WI38 (cell line): ENCODE results near the gene PID1.
"Not testable (repeated sequence)": the region's sequence is repeated elsewhere in the genome, so short reads cannot be mapped to it uniquely, and the experiment has no call there.

Experiments used
- H3K4me3 ChIP-seq: 2 replicates; pipeline ENCODE4 v1.5.1; 2011; ENCODE audit warnings: low read depth, mild to moderate bottlenecking, control low read depth, low read length
- TF ChIP-seq, protein P1 (sequence below): IDR thresholded peaks from 2 replicates; pipeline ENCODE4 v1.5.1; 2012; ENCODE audit warnings: low read depth, mild to moderate bottlenecking, control low read depth, low read length

PID1 gene

DNA sequence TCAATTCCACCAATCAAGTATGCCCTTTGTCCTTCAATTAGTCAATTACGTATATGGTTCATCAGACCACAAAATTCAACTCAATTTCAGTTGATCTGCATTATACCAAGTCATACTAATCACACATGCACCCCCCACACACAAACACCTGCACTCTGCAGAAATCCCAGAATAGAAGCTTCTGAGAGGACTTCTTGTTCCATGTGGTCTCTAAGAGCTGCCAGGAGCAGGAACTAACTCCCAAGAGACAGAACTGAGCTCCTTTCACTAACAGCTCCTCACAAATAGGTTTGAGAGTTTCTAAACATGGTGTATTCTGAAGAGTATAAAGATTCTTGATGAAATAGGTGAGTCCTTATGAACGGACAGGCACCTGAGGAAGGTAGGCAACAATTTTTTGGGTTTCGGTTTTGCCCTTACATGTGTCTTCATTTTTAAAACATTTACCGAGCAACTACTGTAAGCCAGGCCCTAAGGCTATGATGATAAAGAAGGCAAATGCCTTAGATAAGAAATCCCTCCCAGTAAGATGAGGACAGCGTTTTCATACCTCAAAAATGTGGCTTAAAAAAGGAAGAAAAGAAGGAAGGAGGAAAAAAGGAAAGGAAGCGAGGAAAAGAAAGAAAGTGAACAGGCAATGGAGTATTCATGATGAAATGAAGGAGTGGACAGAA lies 183.1 kb downstream of the PID1 start:
- H3K4me3 ChIP-seq, result no peak overlapping the region
- TF ChIP-seq, protein P1, sequence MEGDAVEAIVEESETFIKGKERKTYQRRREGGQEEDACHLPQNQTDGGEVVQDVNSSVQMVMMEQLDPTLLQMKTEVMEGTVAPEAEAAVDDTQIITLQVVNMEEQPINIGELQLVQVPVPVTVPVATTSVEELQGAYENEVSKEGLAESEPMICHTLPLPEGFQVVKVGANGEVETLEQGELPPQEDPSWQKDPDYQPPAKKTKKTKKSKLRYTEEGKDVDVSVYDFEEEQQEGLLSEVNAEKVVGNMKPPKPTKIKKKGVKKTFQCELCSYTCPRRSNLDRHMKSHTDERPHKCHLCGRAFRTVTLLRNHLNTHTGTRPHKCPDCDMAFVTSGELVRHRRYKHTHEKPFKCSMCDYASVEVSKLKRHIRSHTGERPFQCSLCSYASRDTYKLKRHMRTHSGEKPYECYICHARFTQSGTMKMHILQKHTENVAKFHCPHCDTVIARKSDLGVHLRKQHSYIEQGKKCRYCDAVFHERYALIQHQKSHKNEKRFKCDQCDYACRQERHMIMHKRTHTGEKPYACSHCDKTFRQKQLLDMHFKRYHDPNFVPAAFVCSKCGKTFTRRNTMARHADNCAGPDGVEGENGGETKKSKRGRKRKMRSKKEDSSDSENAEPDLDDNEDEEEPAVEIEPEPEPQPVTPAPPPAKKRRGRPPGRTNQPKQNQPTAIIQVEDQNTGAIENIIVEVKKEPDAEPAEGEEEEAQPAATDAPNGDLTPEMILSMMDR, result no peak

DNA sequence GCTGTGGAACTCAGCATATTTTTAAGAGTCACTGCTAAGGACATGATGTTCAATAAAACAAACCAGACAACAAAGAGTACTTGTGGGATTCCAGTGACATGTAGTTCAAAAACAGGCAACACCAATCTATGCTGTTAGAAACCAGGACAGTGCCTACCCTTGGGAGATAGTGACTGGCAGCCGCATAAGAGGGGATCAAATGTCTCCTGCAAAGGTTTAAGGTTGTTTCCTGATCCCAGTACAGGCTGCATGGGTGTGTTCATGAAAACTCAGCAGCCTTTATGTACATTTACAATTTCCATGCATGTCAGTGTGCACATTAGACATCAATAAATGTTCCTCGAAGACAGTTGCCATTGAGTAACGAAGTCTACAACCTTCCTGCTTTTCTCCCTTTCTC lies 183.8 kb downstream of the PID1 start:
- TF ChIP-seq, protein P1, result no peak
- H3K4me3 ChIP-seq, result no peak overlapping the region

DNA sequence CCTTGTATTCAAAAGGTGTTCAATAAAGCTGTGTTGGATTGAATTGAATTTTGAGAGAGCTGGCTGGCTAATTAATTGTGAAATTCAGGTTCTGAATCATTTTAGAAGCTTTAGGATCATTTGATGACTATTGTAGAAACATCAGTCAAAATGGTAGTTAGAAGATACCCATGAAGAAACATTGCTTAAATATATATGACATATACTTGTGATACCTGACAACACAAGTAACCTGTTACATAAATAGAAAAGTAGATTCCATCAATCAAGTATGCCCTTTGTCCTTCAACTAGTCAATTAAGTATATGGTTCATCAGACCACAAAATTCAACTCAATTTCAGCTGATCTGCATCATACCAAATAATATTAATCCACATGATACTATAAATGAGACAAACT lies 185.6 kb downstream of the PID1 start:
- H3K4me3 ChIP-seq, result no peak overlapping the region
- TF ChIP-seq, protein P1, result no peak

DNA sequence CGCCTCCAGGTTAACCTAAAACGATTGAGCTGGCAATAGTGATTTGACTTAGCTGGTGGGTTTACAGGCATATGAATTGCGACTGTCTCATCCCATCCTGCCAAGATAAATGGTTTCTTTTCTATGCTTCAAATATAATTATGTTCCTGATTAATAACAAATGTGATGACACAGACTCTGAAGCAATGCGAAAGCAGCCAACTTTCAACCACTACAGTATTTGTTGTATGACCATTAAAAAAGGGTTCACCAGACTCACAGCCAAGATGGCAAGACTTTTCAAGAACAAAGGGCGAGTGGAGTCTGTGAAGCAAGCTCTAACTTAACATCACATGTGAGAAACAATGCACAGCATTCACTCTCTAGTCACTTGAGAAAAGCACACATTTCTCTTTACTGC lies 186.6 kb downstream of the PID1 start:
- H3K4me3 ChIP-seq, result no peak overlapping the region
- TF ChIP-seq, protein P1, result no peak

DNA sequence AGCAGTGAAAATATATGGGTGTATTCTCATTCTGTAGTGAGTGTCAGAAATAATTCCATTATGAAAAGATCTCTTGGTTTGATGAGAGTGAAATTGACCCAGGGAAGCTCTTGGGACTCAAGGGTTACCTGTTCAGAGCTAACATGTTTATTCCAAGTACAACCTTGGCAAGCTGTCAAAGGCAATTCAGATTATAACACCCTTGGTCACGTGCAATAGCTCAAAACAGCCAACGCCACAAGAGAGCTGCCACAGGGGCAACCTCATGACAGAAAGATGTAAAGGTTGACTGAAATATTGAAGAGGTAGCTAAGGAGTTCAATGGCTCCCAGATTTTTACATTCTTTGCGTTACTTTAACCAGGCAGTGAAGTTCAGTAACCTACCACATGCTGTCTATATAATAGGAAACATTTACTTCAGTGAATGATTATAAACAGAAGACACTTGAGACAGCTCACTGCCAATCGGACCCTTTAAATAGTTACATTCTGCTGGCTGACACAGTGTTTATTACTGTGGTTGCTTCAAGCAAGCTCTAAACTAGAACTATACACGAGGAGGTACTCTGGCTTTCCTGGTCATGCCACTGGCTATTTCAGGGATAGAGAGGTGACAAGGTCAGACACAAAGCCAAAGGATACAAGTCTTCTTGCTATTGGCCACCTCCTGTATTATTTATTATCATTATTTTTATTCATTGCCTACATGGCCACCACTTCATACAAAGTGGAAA lies 187.3 kb downstream of the PID1 start:
- no peak overlapping the region for H3K4me3 ChIP-seq
- TF ChIP-seq, protein P1, result no peak

DNA sequence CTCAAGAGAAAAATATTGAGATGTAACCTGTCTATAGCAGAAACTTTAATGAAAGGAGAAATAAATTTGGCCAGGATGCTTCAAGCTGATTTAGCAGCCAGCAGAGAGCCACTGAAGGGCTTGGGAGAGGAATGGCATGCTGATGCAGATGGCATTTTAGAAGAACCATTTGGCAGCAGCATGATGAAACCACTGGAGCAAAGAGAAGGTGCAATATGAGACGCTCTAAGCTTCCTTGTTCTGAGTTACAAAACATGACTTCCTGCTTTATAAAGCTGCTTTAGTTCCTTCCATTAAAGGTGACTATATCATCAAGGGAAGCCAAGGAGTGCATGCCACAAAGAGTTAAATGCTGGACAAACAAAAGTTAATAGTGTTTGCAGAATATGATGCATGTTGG lies 189.7 kb downstream of the PID1 start:
- TF ChIP-seq, protein P1, result no peak
- H3K4me3 ChIP-seq, result no peak overlapping the region

DNA sequence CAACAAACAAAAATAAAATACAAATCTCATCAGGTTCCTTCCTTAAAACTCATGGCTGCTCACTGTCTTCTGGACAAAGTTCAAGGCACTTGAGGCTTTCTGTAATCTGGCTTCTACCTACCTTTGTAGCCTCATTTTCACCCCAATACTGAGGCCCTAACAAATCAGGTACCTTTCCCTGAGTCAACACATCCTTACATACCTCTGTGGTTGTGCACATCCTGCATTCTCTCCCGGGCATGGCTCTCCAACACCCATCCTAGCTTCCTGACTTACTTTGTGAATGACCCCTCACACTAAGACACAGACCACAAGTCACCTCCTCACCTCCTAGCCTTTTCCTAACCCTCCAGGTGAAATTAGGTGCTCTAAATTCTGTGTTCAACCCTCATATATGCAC lies 190.9 kb downstream of the PID1 start:
- TF ChIP-seq, protein P1, result no peak
- H3K4me3 ChIP-seq, result no peak overlapping the region

DNA sequence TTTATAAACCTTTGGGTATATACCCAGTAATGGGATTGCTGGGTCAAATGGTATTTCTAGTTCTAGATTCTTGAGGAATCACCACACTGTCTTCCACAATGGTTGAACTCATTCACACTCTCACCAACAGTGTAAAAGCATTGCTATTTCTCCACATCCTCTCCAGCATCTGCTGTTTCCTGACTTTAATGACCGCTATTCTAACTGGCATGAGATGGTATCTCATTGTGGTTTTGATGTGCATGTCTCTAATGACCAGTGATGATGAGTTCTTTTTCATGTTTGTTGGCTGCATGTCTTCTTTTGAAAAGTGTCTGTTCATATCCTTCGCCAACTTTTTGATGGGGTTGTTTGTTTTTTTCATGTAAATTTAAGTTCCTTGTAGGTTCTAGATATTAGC lies 194.2 kb downstream of the PID1 start:
- not testable (repeated sequence) for H3K4me3 ChIP-seq
